Liver (tissue), 9 donors: Measurements from ENCODE around the gene RPE65. TPM values are rescaled to one million over a fixed set of nuclear protein-coding genes. Genes with fewer than 3 reads are reported as not detected.

Source experiments
- DNase-seq: peaks from one replicate; pipeline ENCODE4 v3.0.0-alpha.2; 2017; ENCODE audit warnings: low spot score
- H3K27ac ChIP-seq, 2 donors: one replicate each; pipeline ENCODE4 v1.7.0; 2013; ENCODE audit warnings: inconsistent platforms in 2 of 2, low read length in 2 of 2, control low read depth in 1 of 2, low read depth in 1 of 2, mild to moderate bottlenecking in 1 of 2
- H3K27me3 ChIP-seq, 4 donors: one replicate each; pipeline versions ENCODE4 v1.6.1 to v1.7.0; 2013; ENCODE audit warnings: low read length in 3 of 4, inconsistent platforms in 1 of 4, mild to moderate bottlenecking in 1 of 4, moderate library complexity in 1 of 4; ENCODE audit not compliant: control insufficient read depth in 4 of 4, insufficient read depth in 4 of 4
- H3K36me3 ChIP-seq, 4 donors: one replicate each; pipeline versions ENCODE4 v1.6.1 to v1.7.0; 2013; ENCODE audit warnings: low read length in 3 of 4, mild to moderate bottlenecking in 3 of 4, low read depth in 1 of 4, moderate library complexity in 1 of 4; ENCODE audit not compliant: control insufficient read depth in 4 of 4, insufficient read depth in 3 of 4
- H3K4me1 ChIP-seq, 4 donors: one replicate each; pipeline versions ENCODE4 v1.6.1 to v1.7.0; 2013; ENCODE audit warnings: low read length in 3 of 4, mild to moderate bottlenecking in 3 of 4, moderate library complexity in 1 of 4; ENCODE audit not compliant: control insufficient read depth in 4 of 4, insufficient read depth in 4 of 4
- H3K4me3 ChIP-seq, 3 donors: one replicate each; pipeline versions ENCODE4 v1.6.1 to v1.7.0; 2013; ENCODE audit warnings: low read length in 3 of 3, control low read depth in 1 of 3, low read depth in 1 of 3, mild to moderate bottlenecking in 1 of 3
- H3K9ac ChIP-seq, 2 donors: one replicate each; pipeline ENCODE4 v1.7.0; 2013; ENCODE audit warnings: low read length in 2 of 2, mild to moderate bottlenecking in 2 of 2, moderate library complexity in 2 of 2, control low read depth in 1 of 2, low read depth in 1 of 2
- H3K9me3 ChIP-seq, 4 donors: one replicate each; pipeline versions ENCODE4 v1.6.1 to v1.7.0; 2013; ENCODE audit warnings: low read length in 3 of 4; ENCODE audit not compliant: control insufficient read depth in 4 of 4
- CTCF ChIP-seq: fragments of 150-350 bp; IDR thresholded peaks from 2 replicates; pipeline ENCODE4 v1.5.1; 2017; ENCODE audit warnings: improper control_type of control experiment, low read depth, low read length; ENCODE audit not compliant: missing input control
- EGR1 ChIP-seq, 2 donors: IDR thresholded peaks; 2 replicates each; pipeline ENCODE4 v1.6.1; 2016 to 2018; ENCODE audit warnings: antibody characterized with exemption in 2 of 2, low read depth in 2 of 2
- FOXA1 ChIP-seq: IDR thresholded peaks from 2 replicates; pipeline ENCODE4 v1.6.1; 2016; ENCODE audit warnings: antibody characterized with exemption
- GABPA ChIP-seq, 2 donors: IDR thresholded peaks in 1 of 2; conservative IDR thresholded peaks in 1 of 2; 2 replicates each; pipeline ENCODE4 v1.6.1; 2016; ENCODE audit warnings: antibody characterized with exemption in 2 of 2, mild to moderate bottlenecking in 1 of 2, moderate library complexity in 1 of 2
- HNF4A ChIP-seq, 2 donors: conservative IDR thresholded peaks; 2 replicates each; pipeline ENCODE4 v1.6.1; 2016; ENCODE audit warnings: antibody characterized with exemption in 2 of 2, mild to moderate bottlenecking in 2 of 2
- HNF4G ChIP-seq: IDR thresholded peaks from 2 replicates; pipeline ENCODE4 v1.6.1; 2016; ENCODE audit warnings: antibody characterized with exemption
- JUND ChIP-seq, 2 donors: IDR thresholded peaks; 2 replicates each; pipeline ENCODE4 v1.6.1; 2016; ENCODE audit warnings: antibody characterized with exemption in 2 of 2
- NR2F2 ChIP-seq: IDR thresholded peaks from 2 replicates; pipeline ENCODE4 v1.6.1; 2016; ENCODE audit warnings: antibody characterized with exemption
- RAD21 ChIP-seq, 2 donors: IDR thresholded peaks; 2 replicates each; pipeline ENCODE4 v1.6.1; 2016; ENCODE audit warnings: antibody characterized with exemption in 2 of 2, mild to moderate bottlenecking in 2 of 2
- REST ChIP-seq: IDR thresholded peaks from 2 replicates; pipeline ENCODE4 v1.6.1; 2016; ENCODE audit warnings: antibody characterized with exemption, mild to moderate bottlenecking
- RXRA ChIP-seq, 2 donors: IDR thresholded peaks; 2 replicates each; pipeline ENCODE4 v1.6.1; 2017 to 2018; ENCODE audit warnings: antibody characterized with exemption in 2 of 2, mild to moderate bottlenecking in 1 of 2
- SP1 ChIP-seq: IDR thresholded peaks from 2 replicates; pipeline ENCODE4 v1.6.1; 2018; ENCODE audit warnings: antibody characterized with exemption, mild to moderate bottlenecking
- TAF1 ChIP-seq: conservative IDR thresholded peaks from 2 replicates; pipeline ENCODE4 v1.6.1; 2016; ENCODE audit warnings: antibody characterized with exemption, mild to moderate bottlenecking
- WGBS: extraction: QIAGEN DNeasy Blood & Tissue Kit; methylation state at CpG from one replicate; pipeline ENCODE4 v1.1.7; 2013; 5-methylcytosine and 5-hydroxymethylcytosine counted together
- polyA plus RNA-seq, 2 donors: library from polyadenylated mRNA; stranded (reverse) in 1 of 2; unstranded in 1 of 2; fragments of 200-250 nt in 1 of 2; fragments of >200 nt in 1 of 2; fragmentation: Nextera tagmentation in 1 of 2; extraction: Ambion mirVana in 1 of 2; gene quantifications; one replicate each; pipeline versions ENCODE4 v1.2.1 to v1.2.3, GENCODE V29; 2013 to 2015
- total RNA-seq, 2 donors: library from RNA; depleted of rRNA; stranded (reverse); fragments of >200 nt; gene quantifications; one replicate each; pipeline ENCODE4 v1.2.3, GENCODE V29; 2014
- TF ChIP-seq, protein P1 (sequence below): IDR thresholded peaks from 2 replicates; pipeline ENCODE4 v1.6.1; 2016; ENCODE audit warnings: antibody characterized with exemption
- TF ChIP-seq, protein P2 (sequence below): IDR thresholded peaks from 2 replicates; pipeline ENCODE4 v1.6.1; 2016; ENCODE audit warnings: antibody characterized with exemption
- TF ChIP-seq, protein P3 (sequence below): IDR thresholded peaks from 2 replicates; pipeline ENCODE4 v1.6.1; 2016; ENCODE audit warnings: antibody characterized with exemption
- donor health status: healthy.
- donor health status: healthy.
- donor health status: healthy.
- donor health status: healthy.
- donor health status: healthy.

RPE65 gene
- total and polyA plus RNA-seq, 4 donors = not detected

- WGBS = 88% methylated on average over 8 of the region's 8 CpGs
- H3K4me1 ChIP-seq = no peaks in the 10 kb centered on the region
- H3K36me3 ChIP-seq = no peaks in the 10 kb centered on the region
- no peak overlapping the region for H3K27ac ChIP-seq
- no peak for TF ChIP-seq EGR1 (IDR thresholded peaks at IDR 0.05; ENCODE audit: low read depth in 2 of 2)
- no peak for TF ChIP-seq CTCF
- no peak for TF ChIP-seq HNF4G
- TF ChIP-seq RXRA (IDR thresholded peaks at IDR 0.05) = no peak
- TF ChIP-seq, protein P1, sequence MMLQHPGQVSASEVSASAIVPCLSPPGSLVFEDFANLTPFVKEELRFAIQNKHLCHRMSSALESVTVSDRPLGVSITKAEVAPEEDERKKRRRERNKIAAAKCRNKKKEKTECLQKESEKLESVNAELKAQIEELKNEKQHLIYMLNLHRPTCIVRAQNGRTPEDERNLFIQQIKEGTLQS = no peak
- TF ChIP-seq RAD21 (IDR thresholded peaks at IDR 0.05) = no peak
- no peak for TF ChIP-seq FOXA1
- TF ChIP-seq TAF1 = no peak
- TF ChIP-seq HNF4A (conservative IDR thresholded peaks at IDR 0.05) = no peak
- TF ChIP-seq SP1 = no peak
- no peak for TF ChIP-seq JUND (IDR thresholded peaks at IDR 0.05)
- TF ChIP-seq, protein P2, sequence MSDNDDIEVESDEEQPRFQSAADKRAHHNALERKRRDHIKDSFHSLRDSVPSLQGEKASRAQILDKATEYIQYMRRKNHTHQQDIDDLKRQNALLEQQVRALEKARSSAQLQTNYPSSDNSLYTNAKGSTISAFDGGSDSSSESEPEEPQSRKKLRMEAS = no peak
- TF ChIP-seq REST = no peak
- TF ChIP-seq, protein P3, sequence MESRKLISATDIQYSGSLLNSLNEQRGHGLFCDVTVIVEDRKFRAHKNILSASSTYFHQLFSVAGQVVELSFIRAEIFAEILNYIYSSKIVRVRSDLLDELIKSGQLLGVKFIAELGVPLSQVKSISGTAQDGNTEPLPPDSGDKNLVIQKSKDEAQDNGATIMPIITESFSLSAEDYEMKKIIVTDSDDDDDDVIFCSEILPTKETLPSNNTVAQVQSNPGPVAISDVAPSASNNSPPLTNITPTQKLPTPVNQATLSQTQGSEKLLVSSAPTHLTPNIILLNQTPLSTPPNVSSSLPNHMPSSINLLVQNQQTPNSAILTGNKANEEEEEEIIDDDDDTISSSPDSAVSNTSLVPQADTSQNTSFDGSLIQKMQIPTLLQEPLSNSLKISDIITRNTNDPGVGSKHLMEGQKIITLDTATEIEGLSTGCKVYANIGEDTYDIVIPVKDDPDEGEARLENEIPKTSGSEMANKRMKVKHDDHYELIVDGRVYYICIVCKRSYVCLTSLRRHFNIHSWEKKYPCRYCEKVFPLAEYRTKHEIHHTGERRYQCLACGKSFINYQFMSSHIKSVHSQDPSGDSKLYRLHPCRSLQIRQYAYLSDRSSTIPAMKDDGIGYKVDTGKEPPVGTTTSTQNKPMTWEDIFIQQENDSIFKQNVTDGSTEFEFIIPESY = no peak
- no peak for TF ChIP-seq NR2F2
- H3K9ac ChIP-seq = no peak overlapping the region
- no peak for DNase-seq
- no peak overlapping the region for H3K4me3 ChIP-seq
- H3K27me3 ChIP-seq = peaks cover 0 to 2% (median 0%) of the 10 kb centered on the region in 4 donors
- no peaks in the 10 kb centered on the region for H3K9me3 ChIP-seq
Observed at GRCh38 chr1:68453060-68453670, 3.4 kb upstream of the RPE65 start.

DNA sequence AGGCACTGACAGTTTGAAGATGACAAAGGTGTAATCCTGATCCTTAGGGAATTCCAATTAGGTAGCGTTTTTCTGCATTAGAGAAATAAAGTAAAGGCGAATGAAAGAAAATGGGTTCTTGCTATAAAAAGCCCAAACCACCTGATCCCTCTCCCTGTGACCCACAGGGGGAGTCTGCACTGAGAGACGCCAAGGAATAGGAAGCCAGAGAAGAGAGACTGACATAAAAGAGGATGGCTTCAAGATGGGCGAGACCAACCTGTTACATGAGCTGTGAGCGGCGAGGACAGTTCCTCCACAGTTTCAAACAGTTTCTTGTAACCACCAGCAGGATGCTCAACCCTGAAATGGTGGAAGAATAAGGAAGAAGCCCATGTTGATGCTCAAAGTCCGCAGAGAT is 1.4 kb downstream of the RPE65 start:
- WGBS = 68% methylated on average over 7 of the region's 7 CpGs
- Histone ChIP-seq H3K27ac (no peak overlapping the region), H3K9ac (no peak overlapping the region), H3K9me3 (no peaks in the 10 kb centered on the region), H3K27me3 (peaks cover 0 to 3% (median under 1%) of the 10 kb centered on the region in 4 donors), H3K4me1 (no peaks in the 10 kb centered on the region), H3K36me3 (no peaks in the 10 kb centered on the region), H3K4me3 (no peak overlapping the region)
- no peak for DNase-seq
- no peak for TF ChIP-seq RAD21 (IDR thresholded peaks at IDR 0.05)
- TF ChIP-seq HNF4G = no peak
- TF ChIP-seq EGR1 (IDR thresholded peaks at IDR 0.05; ENCODE audit: low read depth in 2 of 2) = no peak
- no peak for TF ChIP-seq GABPA (IDR thresholded peaks at IDR 0.05 in 1 of 2, conservative IDR thresholded peaks at IDR 0.05 in 1 of 2)
- TF ChIP-seq RXRA (IDR thresholded peaks at IDR 0.05) = no peak
- TF ChIP-seq, protein P1 = no peak
- no peak for TF ChIP-seq JUND (IDR thresholded peaks at IDR 0.05)
- TF ChIP-seq FOXA1 = no peak
- TF ChIP-seq NR2F2 = no peak
